Skeletal muscle tissue (tissue), 5 donors: ENCODE data around the gene EXOC1L. TPM values are rescaled to one million over a fixed set of nuclear protein-coding genes. Genes with fewer than 3 reads are reported as not detected.

Source experiments
- H3K27ac ChIP-seq: one replicate; pipeline ENCODE4 v1.7.0; 2013; ENCODE audit warnings: mild to moderate bottlenecking, low read depth, low read length, inconsistent platforms
- H3K27me3 ChIP-seq, 3 donors: one replicate each; pipeline ENCODE4 v1.7.0; 2013; ENCODE audit warnings: low read length in 3 of 3; ENCODE audit not compliant: control insufficient read depth in 3 of 3, insufficient read depth in 3 of 3
- H3K36me3 ChIP-seq, 3 donors: one replicate each; pipeline ENCODE4 v1.7.0; 2013; ENCODE audit warnings: low read length in 3 of 3; ENCODE audit not compliant: control insufficient read depth in 3 of 3, insufficient read depth in 3 of 3
- H3K4me1 ChIP-seq, 3 donors: one replicate each; pipeline ENCODE4 v1.7.0; 2013; ENCODE audit warnings: low read length in 3 of 3, mild to moderate bottlenecking in 3 of 3; ENCODE audit not compliant: control insufficient read depth in 3 of 3, insufficient read depth in 3 of 3
- H3K4me3 ChIP-seq, 3 donors: one replicate each; pipeline ENCODE4 v1.7.0; 2013; ENCODE audit warnings: low read length in 3 of 3
- H3K9ac ChIP-seq, 3 donors: one replicate each; pipeline ENCODE4 v1.7.0; 2013; ENCODE audit warnings: low read length in 3 of 3, mild to moderate bottlenecking in 3 of 3, moderate library complexity in 2 of 3, low read depth in 1 of 3
- H3K9me3 ChIP-seq, 3 donors: one replicate each; pipeline ENCODE4 v1.7.0; 2013; ENCODE audit warnings: low read length in 3 of 3; ENCODE audit not compliant: control insufficient read depth in 3 of 3
- small RNA-seq: library from RNA; depleted of rRNA; stranded (forward); fragments of <200 nt; gene quantifications from one replicate; pipeline ENCODE3, GENCODE V24; 2014
- total RNA-seq: library from RNA; depleted of rRNA; stranded (reverse); fragments of >200 nt; gene quantifications from one replicate; pipeline ENCODE4 v1.2.3, GENCODE V29; 2014
- donor health status: Osteomylitis.

Gene EXOC1L
- total RNA-seq, 1 donor from 2014 or later, result 2.6 TPM

DNA sequence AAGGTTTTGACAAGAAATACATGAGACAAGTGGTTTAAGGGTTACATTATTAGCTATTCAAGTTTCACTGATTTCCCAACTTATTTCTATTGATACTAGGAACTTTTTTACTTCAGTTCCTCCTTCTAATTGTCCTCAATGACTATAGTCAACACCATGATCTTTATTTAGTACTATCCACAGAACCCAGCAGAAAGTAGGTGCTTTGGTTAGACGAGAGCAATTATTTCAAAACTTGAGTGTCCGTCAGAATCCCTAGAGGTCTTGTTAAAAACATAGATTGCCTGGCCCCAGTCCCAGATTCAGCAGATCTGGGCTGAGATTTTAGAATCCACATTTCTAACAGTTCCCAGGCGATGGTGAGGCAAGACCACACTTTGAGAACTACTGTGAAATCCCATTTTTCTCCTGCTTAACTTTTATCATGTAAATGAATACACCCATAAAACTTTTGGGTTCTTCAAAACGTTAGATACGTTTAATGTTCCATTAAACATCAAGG is 51.8 kb downstream of the EXOC1L start:
- H3K27me3 ChIP-seq, result no peaks in the 10 kb centered on the region
- no peak overlapping the region for H3K4me3 ChIP-seq
- peaks cover under 1 to 7% (median 4%) of the 10 kb centered on the region in 3 donors for H3K4me1 ChIP-seq
- H3K9ac ChIP-seq, result no peak overlapping the region
- H3K36me3 ChIP-seq, result peaks cover 12 to 44% (median 22%) of the 10 kb centered on the region in 3 donors
- H3K9me3 ChIP-seq, result no peaks in the 10 kb centered on the region
- H3K27ac ChIP-seq, result no peak overlapping the region

- Histone ChIP-seq H3K9ac (no peak overlapping the region), H3K27ac (no peak overlapping the region), H3K9me3 (no peaks in the 10 kb centered on the region), H3K36me3 (peaks cover 21 to 44% (median 32%) of the 10 kb centered on the region in 3 donors), H3K27me3 (no peaks in the 10 kb centered on the region), H3K4me3 (no peak overlapping the region), H3K4me1 (peaks cover 0 to 6% (median 0%) of the 10 kb centered on the region in 3 donors)
Observed at GRCh38 chr4:55874831-55875230, 55.2 kb downstream of the EXOC1L start.

GRCh38 chr4:55876387-55876786 is 56.8 kb downstream of the EXOC1L start:
- Histone ChIP-seq H3K4me1 (peaks cover 0 to 6% (median 0%) of the 10 kb centered on the region in 3 donors), H3K9ac (peak overlapping the region in 1 of 3 donors; percentile 47), H3K4me3 (peak overlapping the region in 1 of 3 donors; percentile 15), H3K9me3 (no peaks in the 10 kb centered on the region), H3K27me3 (no peaks in the 10 kb centered on the region), H3K36me3 (peaks cover 21 to 40% (median 22%) of the 10 kb centered on the region in 3 donors), H3K27ac (peak overlapping the region; percentile 42)

GRCh38 chr4:55879224-55879623 is 59.6 kb downstream of the EXOC1L start:
- Histone ChIP-seq H3K27ac (no peak overlapping the region), H3K9ac (no peak overlapping the region), H3K36me3 (peaks cover 19 to 34% (median 22%) of the 10 kb centered on the region in 3 donors), H3K4me1 (peaks cover 0 to 6% (median 0%) of the 10 kb centered on the region in 3 donors), H3K9me3 (no peaks in the 10 kb centered on the region), H3K27me3 (no peaks in the 10 kb centered on the region), H3K4me3 (no peak overlapping the region)

GRCh38 chr4:55880652-55881280 is 61.2 kb downstream of the EXOC1L start:
- Histone ChIP-seq H3K9ac (no peak overlapping the region), H3K27me3 (no peaks in the 10 kb centered on the region), H3K36me3 (peaks cover 19 to 33% (median 22%) of the 10 kb centered on the region in 3 donors), H3K4me1 (peaks cover 0 to 6% (median 0%) of the 10 kb centered on the region in 3 donors), H3K9me3 (no peaks in the 10 kb centered on the region), H3K4me3 (no peak overlapping the region), H3K27ac (no peak overlapping the region)

DNA sequence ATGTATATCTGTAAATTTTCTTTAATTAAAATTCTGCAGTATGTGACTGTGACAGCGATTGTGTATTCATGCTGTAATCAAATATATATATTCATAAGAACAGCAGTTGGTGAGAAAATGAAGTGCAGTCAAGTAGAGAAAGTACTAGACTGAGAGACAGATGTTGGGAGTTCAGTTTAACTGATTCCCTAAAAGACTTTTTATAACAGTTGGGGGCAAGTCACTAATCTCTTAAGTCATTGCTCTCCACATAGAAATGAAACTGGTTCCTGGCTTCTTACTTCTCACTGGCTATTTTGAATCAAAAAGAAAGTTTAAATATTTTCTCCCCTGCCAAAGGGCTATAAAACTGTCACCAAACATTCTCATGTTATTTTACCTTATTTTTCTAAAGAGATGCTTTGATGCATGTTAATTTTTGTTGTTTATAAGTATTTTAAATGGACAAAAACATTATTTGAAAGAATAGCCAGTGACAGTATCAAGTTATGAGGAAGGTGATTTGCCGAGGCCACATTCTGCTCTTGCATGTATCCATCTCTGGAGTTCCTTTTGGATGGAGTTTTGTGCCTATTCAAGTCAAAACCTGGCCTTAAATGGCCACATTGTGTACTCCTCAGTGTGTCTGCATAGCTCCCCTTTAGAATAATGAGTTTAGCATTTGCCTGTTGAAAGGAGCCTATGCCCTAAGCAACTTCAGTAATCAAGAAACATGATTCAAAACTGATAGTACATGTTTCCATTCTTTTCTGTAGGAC is 64.7 kb downstream of the EXOC1L start:
- no peaks in the 10 kb centered on the region for H3K9me3 ChIP-seq
- H3K27me3 ChIP-seq, result no peaks in the 10 kb centered on the region
- H3K9ac ChIP-seq, result no peak overlapping the region
- H3K27ac ChIP-seq, result no peak overlapping the region
- no peak overlapping the region for H3K4me3 ChIP-seq
- no peaks in the 10 kb centered on the region for H3K4me1 ChIP-seq
- H3K36me3 ChIP-seq, result peaks cover 3 to 23% (median 11%) of the 10 kb centered on the region in 3 donors

DNA sequence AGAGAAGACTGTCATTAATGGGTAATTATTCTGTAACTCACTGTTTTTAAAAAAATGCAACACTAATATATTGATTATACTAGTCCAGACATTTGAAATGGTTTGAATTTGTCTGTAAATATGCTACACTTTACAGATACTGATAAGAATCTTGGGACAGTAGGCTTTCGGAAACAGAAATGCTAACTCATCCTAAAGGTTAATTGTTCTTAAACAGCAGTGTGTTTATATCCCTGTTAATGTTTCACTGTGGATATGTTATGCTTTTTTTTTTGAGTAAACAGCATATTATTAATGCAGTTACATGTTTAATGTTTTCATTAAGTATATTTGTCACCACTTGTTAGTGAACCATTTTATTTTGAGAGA is 65.2 kb downstream of the EXOC1L start:
- H3K4me3 ChIP-seq, result no peak overlapping the region
- H3K27ac ChIP-seq, result no peak overlapping the region
- no peaks in the 10 kb centered on the region for H3K9me3 ChIP-seq
- no peak overlapping the region for H3K9ac ChIP-seq
- no peaks in the 10 kb centered on the region for H3K4me1 ChIP-seq
- no peaks in the 10 kb centered on the region for H3K27me3 ChIP-seq
- peaks cover 0 to 25% (median 8%) of the 10 kb centered on the region in 3 donors for H3K36me3 ChIP-seq

Small RNAs within 50 kb of the gene (small RNA-seq; reads per million reads assigned to genes)
- gene RNU6-276P (not detected), gene RNU6-652P (not detected)

Other genes with a start within 250 kb of the EXOC1L start
- not detected for gene PDCL2, start 227.5 kb upstream of the EXOC1L start, total RNA-seq
- gene NMU, start 183.5 kb upstream of the EXOC1L start, total RNA-seq, result not detected
- gene EXOC1, start 33.9 kb downstream of the EXOC1L start, total RNA-seq, result 21.9 TPM
- gene CEP135, start 129.2 kb downstream of the EXOC1L start, total RNA-seq, result 5.7 TPM